Measurements from ENCODE around the gene PACSIN2. TPM values are rescaled to one million over a fixed set of nuclear protein-coding genes. Genes with fewer than 3 reads are reported as not detected.

The PACSIN2 gene
- total RNA-seq, 2 donors from 2014 or later = 78.0 to 87.1 TPM

- H3K4me1 ChIP-seq (replicated peaks) = no peaks in the 10 kb centered on the region
Measured at GRCh38 chr22:43050995-43051394, 36.0 kb upstream of the PACSIN2 start.

GRCh38 chr22:43047605-43048004 lies 32.7 kb upstream of the PACSIN2 start:
- intact Hi-C loops (cut with DNase I) = no loop called here
- no peak overlapping the region for H3K27ac ChIP-seq
- 95% methylated on average over 7 of the region's 7 CpGs for WGBS

More at GRCh38 chr22:43050995-43051394, 36.0 kb upstream of the PACSIN2 start:
- DNase-seq (ENCODE audit: low spot score) = no peak
- Histone ChIP-seq H3K4me3 (no peak overlapping the region), H3K27me3 (replicated peaks; ENCODE audit: insufficient read depth) (no peaks in the 10 kb centered on the region), H3K36me3 (no peaks in the 10 kb centered on the region), H3K27ac (no peak overlapping the region), H3K9me3 (no peaks in the 10 kb centered on the region)
- TF ChIP-seq POLR2A (IDR thresholded peaks at IDR 0.05) (no peak), POLR2AphosphoS5 (IDR thresholded peaks at IDR 0.05) (no peak), CTCF (IDR thresholded peaks at IDR 0.05) (no peak)
- WGBS = 76% methylated on average over 10 of the region's 10 CpGs
- intact Hi-C loops (cut with DNase I) = no loop called here

GRCh38 chr22:43044290-43044712 lies 29.4 kb upstream of the PACSIN2 start:
- Histone ChIP-seq H3K27me3 (replicated peaks; ENCODE audit: insufficient read depth) (no peaks in the 10 kb centered on the region), H3K27ac (no peak overlapping the region), H3K9me3 (no peaks in the 10 kb centered on the region), H3K4me1 (replicated peaks) (peaks cover 6% of the 10 kb centered on the region), H3K36me3 (no peaks in the 10 kb centered on the region), H3K4me3 (no peak overlapping the region)
- no peak for TF ChIP-seq CTCF (IDR thresholded peaks at IDR 0.05)
- no peak for TF ChIP-seq POLR2A (IDR thresholded peaks at IDR 0.05)
- TF ChIP-seq POLR2AphosphoS5 (IDR thresholded peaks at IDR 0.05) = no peak
- DNase-seq (ENCODE audit: low spot score) = no peak
- intact Hi-C loops (cut with DNase I) = no loop called here
- WGBS = 83% methylated on average over 10 of the region's 10 CpGs

More at GRCh38 chr22:43047605-43048004, 32.7 kb upstream of the PACSIN2 start:
- no peaks in the 10 kb centered on the region for H3K9me3 ChIP-seq
- no peak for DNase-seq (ENCODE audit: low spot score)
- no peak overlapping the region for H3K4me3 ChIP-seq
- TF ChIP-seq POLR2AphosphoS5 (IDR thresholded peaks at IDR 0.05) = no peak
- no peak for TF ChIP-seq POLR2A (IDR thresholded peaks at IDR 0.05)
- no peak for TF ChIP-seq CTCF (IDR thresholded peaks at IDR 0.05)
- no peaks in the 10 kb centered on the region for H3K36me3 ChIP-seq
- H3K4me1 ChIP-seq (replicated peaks) = no peaks in the 10 kb centered on the region
- no peaks in the 10 kb centered on the region for H3K27me3 ChIP-seq (replicated peaks; ENCODE audit: insufficient read depth)

GRCh38 chr22:43042101-43042780 lies 27.3 kb upstream of the PACSIN2 start:
- intact Hi-C loops (cut with DNase I) = no loop called here
- 23% methylated on average over 20 of the region's 20 CpGs for WGBS

More at GRCh38 chr22:43042101-43042780, 27.3 kb upstream of the PACSIN2 start:
- DNase-seq (ENCODE audit: low spot score) = peak; percentile 77
- peak; percentile 75 for TF ChIP-seq POLR2AphosphoS5 (IDR thresholded peaks at IDR 0.05)
- TF ChIP-seq CTCF (IDR thresholded peaks at IDR 0.05) = no peak
- no peak for TF ChIP-seq POLR2A (IDR thresholded peaks at IDR 0.05)
- Histone ChIP-seq H3K27ac (peak overlapping the region; percentile 70 to 85), H3K9me3 (no peaks in the 10 kb centered on the region), H3K4me3 (no peak overlapping the region), H3K4me1 (replicated peaks) (peaks cover 6% of the 10 kb centered on the region), H3K36me3 (no peaks in the 10 kb centered on the region), H3K27me3 (replicated peaks; ENCODE audit: insufficient read depth) (no peaks in the 10 kb centered on the region)
